Stimulated activated CD8-positive, alpha-beta memory T cell treated with anti-CD3 and anti-CD28 coated beads, Interleukin-12 subunit alpha, Interleukin-12 subunit beta, amount 100 ng/mL, for 4 hours (primary cell): ENCODE data around the gene TMEM35B.
"Not testable (repeated sequence)": the region's sequence is repeated elsewhere in the genome, so short reads cannot be mapped to it uniquely, and the experiment has no call there.

ENCODE experiments used
- DNase-seq: peaks from one replicate; pipeline ENCODE4 v3.0.0-alpha.2; 2020; ENCODE audit warnings: low read depth

Gene TMEM35B

DNA sequence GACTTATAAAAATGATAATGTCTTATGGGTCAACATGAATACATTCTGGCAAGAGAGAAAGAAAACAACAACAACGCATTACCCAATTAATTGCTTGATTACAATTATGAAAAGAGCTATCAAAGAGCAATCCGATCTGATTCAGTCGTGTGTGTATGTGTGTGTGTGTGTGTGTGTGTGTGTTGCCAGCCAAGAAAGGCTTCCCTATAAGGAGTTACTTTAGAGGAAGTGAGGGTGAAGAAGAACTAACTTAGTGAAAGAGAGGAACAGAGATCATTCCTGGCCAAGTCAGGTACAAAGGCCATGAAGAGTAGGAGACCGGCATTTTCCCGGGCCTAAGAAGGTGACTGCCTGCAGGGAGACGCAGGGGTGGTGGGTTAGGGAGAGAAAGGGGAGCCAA, 9.4 kb downstream of the TMEM35B start:
- DNase-seq: no peak

DNA sequence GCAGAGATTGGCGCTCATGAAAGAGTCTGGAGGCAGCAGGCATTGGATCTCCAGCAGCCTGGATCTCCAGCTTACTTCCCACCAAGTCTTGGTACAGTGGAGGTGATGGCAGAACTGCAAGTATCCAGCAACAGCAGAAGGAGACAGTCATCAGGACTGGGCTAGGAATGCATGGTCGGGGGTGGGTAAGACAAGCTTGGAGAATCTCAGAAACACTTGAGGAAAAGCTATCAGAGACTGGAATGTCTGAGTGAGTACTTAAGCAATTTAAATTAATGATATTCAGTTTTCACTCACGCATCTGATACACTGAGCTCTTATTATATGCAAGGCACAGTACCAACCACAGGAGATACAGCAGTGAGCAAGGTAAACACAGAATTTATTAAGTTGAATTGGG, 9.8 kb downstream of the TMEM35B start:
- DNase-seq: no peak

DNA sequence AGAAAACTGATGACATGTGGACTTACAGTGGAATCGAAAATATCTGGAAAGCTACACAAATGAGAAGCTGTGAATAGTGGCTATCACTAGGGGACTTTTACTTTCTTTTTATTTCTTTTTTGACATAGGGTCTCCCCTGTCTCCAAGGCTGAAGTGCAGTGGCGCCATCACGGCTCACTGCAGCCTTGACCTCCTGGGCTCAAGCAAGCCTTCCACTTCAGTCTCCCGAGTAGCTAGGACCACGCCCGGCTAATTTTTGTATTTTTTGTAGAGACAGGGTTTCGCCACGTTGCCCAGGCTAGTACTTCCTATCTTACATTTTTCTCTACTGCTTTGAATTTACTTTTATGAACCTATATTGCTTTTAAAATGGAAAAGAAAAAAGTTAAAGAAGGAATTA, 10.5 kb downstream of the TMEM35B start:
- no peak for DNase-seq

DNA sequence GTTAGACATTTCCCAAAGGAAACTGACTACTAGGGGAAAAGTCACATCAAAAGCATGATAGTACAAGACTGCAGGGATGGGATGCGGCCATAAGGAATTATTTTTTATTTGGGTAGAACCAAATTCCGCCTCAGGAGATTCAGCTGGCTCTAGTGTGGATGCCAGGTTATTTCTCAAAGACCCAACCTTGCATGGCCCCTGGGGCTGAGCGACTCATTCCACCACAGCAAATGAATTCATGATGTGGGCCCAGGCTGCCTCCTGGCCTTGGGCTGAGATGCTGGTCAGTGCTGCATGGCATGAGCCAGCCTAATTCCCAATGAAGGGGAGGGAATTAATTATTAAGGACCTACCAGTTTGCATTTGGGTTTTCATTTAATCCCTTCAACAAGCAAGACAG, 11.8 kb downstream of the TMEM35B start:
- no peak for DNase-seq

DNA sequence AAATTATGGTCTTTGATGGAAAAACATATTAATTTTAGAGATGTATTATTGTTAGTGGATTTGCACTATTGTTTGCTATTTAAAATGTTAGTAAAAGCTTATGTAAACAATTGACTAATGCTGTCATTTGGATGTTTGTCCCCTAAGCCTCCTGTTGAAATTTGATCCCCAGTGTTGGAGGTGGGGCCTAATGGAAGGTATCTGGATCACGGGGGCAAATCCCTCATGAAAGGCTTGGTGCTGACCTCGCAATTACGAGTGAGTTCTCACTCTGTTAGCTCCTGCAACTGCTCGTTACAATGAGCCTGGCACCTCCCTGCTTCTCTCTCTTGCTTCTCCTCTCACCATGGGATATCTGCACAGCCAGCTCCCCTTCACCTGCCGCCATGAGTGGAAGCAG, 14.3 kb downstream of the TMEM35B start:
- no peak for DNase-seq

DNA sequence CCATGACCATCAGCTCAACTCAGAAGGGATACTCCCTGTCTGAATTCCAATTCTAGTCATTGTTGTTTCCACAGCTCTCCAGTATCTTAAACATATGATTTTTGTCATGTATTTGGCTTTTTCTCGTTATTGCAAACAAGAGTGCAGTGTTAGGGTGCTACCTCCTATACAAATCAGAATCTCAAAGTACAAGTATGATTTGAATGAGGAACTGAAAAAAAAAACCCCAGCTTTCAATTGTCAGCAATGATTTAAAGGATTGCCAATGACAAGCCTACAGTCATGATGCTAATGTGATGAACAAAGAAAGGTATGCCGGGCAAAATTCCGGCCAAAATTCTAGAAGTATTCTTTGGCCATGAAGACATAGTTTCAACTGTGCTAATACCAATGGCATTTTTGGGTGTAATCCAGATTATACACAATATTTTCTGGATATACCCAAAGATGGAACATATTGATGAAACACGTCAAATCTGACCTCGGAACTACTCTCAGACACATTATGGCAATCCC, 14.9 kb downstream of the TMEM35B start:
- DNase-seq: no peak

DNA sequence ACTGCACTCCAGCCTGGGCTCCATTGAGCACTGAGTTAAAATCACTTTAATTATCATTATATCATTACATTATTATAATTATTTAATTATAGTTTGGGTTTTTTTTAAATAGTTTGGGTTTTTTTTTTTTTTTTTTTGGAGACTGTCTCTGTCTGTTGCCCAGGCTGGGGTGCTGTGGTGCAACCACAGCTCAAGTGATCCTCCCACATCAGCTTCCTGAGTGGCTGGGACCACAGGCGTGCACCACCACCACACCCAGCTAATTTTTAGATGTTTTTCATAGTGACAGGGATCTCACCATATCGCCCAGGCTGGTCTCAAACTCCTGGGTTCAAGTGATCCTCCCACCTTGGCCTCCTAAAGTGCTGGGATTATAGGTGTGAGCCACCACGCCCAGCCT, 16.9 kb downstream of the TMEM35B start:
- not testable (repeated sequence) for DNase-seq

DNA sequence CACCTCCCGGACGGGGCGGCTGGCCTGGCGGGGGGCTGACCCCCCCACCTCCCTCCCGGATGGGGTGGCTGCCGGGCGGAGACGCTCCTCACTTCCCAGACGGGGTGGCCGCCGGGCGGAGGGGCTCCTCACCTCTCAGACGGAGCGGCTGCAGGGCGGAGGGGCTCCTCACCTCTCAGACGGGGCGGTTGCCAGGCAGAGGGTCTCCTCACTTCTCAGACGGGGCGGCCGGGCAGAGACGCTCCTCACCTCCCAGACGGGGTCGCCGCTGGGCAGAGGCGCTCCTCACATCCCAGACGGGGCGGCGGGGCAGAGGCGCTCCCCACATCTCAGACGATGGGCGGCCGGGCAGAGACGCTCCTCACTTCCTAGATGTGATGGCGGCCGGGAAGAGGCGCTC, 17.5 kb downstream of the TMEM35B start:
- DNase-seq: not testable (repeated sequence)

DNA sequence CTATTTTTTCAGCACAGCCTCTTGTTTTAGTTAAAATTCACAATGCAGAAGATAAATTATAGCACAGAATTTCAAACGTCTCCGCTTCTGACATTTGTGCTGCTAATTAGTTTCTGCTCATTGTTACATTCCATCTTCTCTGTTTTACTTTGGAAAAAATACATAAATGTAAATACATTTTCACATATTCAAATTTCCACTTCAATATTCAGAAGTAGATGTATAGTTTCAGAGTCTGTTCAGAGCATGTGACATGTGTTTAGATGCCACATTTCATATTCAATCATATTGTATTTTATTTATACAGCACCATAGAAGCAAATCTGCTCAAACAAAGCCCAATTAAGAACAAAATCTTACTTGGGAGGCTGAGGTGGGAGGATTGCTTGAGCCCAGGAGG, 19.6 kb downstream of the TMEM35B start:
- no peak for DNase-seq

DNA sequence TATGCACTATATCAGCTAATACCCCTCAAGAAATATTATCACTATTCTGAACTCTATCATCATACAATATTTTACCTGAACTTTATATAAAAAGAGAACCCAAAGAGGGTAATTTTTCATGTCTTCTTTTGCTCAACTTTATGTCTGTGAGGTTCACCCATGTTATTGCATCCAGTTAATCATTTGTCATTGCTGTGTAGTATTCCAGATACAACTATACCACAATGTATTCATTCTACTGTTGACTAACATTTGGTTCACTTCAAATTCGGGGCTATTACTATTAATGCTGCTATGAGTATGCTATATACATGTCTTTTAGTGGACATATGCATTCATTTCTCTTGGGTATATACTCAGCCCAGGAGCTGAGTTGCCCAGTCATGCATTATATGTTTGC, 34.7 kb downstream of the TMEM35B start:
- DNase-seq: no peak

DNA sequence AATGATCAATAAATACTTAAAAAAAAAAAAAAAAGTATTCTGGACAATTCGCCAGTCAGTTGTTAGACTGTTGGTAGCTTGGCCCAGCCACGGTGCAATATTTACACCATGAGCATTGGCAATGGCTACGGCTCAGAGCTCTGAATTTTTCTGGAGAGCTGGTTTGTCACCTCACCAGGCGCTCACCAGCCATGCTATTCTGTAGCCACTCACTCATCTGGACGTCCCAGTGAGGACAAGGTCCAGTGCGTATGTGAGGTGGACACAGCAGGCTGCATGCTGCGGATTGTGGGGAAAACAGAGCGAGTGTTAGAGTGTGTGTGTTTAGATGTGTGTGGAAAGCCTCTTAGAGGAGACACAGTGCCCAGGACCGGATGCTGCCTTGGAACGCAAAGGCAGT, 36.4 kb downstream of the TMEM35B start:
- not testable (repeated sequence) for DNase-seq

DNA sequence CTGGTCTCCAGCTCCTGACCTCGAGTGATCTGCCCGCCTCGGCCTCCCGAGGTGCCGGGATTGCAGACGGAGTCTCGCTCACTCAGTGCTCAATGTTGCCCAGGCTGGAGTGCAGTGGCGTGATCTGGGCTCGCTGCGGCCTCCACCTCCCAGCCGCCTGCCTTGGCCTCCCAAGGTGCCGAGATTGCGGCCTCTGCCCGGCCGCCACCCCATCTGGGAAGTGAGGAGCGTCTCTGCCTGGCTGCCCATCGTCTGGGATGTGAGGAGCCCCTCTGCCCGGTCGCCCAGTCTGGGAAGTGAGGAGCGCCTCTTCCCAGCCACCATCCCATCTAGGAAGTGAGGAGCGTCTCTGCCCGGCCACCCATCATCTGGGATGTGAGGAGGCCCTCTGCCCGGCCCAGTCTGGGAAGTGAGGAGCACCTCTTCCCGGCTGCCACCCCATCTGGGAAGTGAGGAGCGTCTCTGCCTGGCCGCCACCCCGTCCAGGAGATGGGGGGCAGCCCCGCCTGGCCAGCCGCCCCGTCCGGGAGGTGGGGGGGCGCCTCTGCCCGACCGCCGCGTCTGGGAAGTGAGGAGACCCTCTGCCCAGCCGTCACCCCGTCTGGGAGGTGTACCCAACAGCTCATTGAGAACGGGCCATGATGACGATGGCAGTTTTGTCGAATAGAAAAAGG, 37.4 kb downstream of the TMEM35B start:
- not testable (repeated sequence) for DNase-seq

DNA sequence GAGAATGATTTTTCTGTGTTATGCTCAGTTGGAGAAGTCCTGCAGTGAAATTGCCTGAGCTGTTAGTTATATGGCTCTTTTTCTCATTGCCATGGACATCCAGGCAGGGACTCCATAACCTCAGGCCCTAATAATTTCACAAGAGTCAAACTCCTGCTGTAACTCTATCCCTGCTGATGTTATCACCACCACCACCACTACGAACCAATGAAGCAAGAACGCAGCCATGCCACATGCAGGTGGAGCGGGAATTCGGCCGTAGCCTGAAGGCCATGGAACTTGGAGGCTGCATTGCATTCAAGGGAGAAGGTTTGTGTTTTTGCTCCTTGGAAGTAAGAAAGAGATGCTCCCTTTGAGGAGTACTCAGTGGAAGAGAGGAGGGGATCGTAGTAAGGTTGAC, 38.9 kb downstream of the TMEM35B start:
- no peak for DNase-seq

DNA sequence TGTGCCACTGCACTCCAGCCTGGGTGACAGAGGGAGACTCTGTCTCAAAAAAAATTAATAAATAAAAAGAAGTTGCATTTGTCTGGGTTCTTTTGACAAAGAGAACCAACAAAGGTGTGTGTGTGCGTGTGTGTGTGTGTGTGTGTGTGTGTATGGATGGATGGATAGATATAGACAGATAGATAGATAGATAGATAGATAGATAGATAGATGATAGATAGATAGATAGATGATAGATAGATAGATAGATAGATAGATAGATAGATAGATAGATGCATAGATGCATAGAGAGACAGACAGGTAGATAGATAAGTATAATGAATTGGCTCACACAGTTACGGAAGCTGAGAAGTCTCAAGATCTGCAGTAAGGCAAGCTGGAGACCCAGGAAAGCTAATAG, 43.3 kb downstream of the TMEM35B start:
- not testable (repeated sequence) for DNase-seq
